Measurements from ENCODE around the gene CNOT6.

GRCh38 chr5:180484813-180485212 lies 9.4 kb upstream of the CNOT6 start:
- TF ChIP-seq, protein P1, sequence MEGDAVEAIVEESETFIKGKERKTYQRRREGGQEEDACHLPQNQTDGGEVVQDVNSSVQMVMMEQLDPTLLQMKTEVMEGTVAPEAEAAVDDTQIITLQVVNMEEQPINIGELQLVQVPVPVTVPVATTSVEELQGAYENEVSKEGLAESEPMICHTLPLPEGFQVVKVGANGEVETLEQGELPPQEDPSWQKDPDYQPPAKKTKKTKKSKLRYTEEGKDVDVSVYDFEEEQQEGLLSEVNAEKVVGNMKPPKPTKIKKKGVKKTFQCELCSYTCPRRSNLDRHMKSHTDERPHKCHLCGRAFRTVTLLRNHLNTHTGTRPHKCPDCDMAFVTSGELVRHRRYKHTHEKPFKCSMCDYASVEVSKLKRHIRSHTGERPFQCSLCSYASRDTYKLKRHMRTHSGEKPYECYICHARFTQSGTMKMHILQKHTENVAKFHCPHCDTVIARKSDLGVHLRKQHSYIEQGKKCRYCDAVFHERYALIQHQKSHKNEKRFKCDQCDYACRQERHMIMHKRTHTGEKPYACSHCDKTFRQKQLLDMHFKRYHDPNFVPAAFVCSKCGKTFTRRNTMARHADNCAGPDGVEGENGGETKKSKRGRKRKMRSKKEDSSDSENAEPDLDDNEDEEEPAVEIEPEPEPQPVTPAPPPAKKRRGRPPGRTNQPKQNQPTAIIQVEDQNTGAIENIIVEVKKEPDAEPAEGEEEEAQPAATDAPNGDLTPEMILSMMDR (IDR thresholded peaks at IDR 0.05): no peak
- no peak for TF ChIP-seq POLR2A (IDR thresholded peaks at IDR 0.05)
- no peak for TF ChIP-seq POLR2AphosphoS5 (IDR thresholded peaks at IDR 0.05)
- no peak for TF ChIP-seq EP300 (IDR thresholded peaks at IDR 0.05)
